AG09319 (cell line): ENCODE data around the gene LAMA2.

Experiments
- DNase-seq: peaks from one replicate; pipeline ENCODE4 v3.0.0-alpha.2; 2010; ENCODE audit warnings: low read depth; ENCODE audit errors: extremely low read depth
- CTCF ChIP-seq: IDR thresholded peaks from 2 replicates; pipeline ENCODE4 v1.5.1; 2011; ENCODE audit warnings: low read depth, mild to moderate bottlenecking, inconsistent platforms, low read length, moderate library complexity

Gene LAMA2

GRCh38 chr6:129239825-129240491 is 357.0 kb downstream of the LAMA2 start:
- TF ChIP-seq CTCF, result no peak
- no peak for DNase-seq

GRCh38 chr6:129240492-129240853 is 357.5 kb downstream of the LAMA2 start:
- no peak for DNase-seq
- no peak for TF ChIP-seq CTCF

- no peak for DNase-seq
- TF ChIP-seq CTCF, result no peak
Observed at GRCh38 chr6:129242546-129242945, 359.6 kb downstream of the LAMA2 start.

- no peak for TF ChIP-seq CTCF
- no peak for DNase-seq
Observed at GRCh38 chr6:129243377-129243776, 360.4 kb downstream of the LAMA2 start.

GRCh38 chr6:129248946-129249345 is 366.0 kb downstream of the LAMA2 start:
- DNase-seq, result no peak
- TF ChIP-seq CTCF, result no peak

GRCh38 chr6:129251669-129252376 is 368.9 kb downstream of the LAMA2 start:
- peak; percentile 37 for DNase-seq
- peak; percentile 84 for TF ChIP-seq CTCF

- no peak for DNase-seq
- TF ChIP-seq CTCF, result no peak
Observed at GRCh38 chr6:129252377-129253071, 369.6 kb downstream of the LAMA2 start.
